ENCODE results near the gene HDAC4. TPM values are rescaled to one million over a fixed set of nuclear protein-coding genes. Genes with fewer than 3 reads are reported as not detected.
A peak's percentile ranks its signal among the peaks of the same experiment; 100 is the strongest.

HDAC4 gene
- total RNA-seq, 1 experiment from 2014 or later = 32.0 TPM

- no peak overlapping the region for H4K8ac ChIP-seq (replicated peaks; ENCODE audit: insufficient read length, low read depth, low read length)
- H2BK15ac ChIP-seq (ENCODE audit: low read depth, low read length) = no peak overlapping the region
- H3K23ac ChIP-seq (ENCODE audit: insufficient read length, low read depth, low read length) = no peak overlapping the region
- H2AK5ac ChIP-seq (ENCODE audit: insufficient read length, low read length) = no peak overlapping the region
- DNase-seq = peak; percentile 20
- H3K4me1 ChIP-seq (ENCODE audit: insufficient read depth, low read length) = no peaks in the 10 kb centered on the region
- H4K91ac ChIP-seq (ENCODE audit: insufficient read length, low read depth, low read length) = no peak overlapping the region
- no peak for TF ChIP-seq CTCF (conservative IDR thresholded peaks at IDR 0.05)
- no peak overlapping the region for H2AFZ ChIP-seq (ENCODE audit: low read length)
- H2BK120ac ChIP-seq (ENCODE audit: low read depth, low read length, poor library complexity, severe bottlenecking) = no peak overlapping the region
- H3K9ac ChIP-seq (ENCODE audit: extremely low read depth, insufficient read length, low read length) = no peak overlapping the region
- H3T11ph ChIP-seq (ENCODE audit: low read length) = no peak overlapping the region
- H3K27ac Mint-ChIP-seq = no peak overlapping the region
- H3K4ac ChIP-seq (ENCODE audit: low read depth, low read length) = no peak overlapping the region
- no peaks in the 10 kb centered on the region for H3K9me3 ChIP-seq (ENCODE audit: control insufficient read depth, low read depth, low read length)
- H3K9me3 Mint-ChIP-seq = peaks cover 0 to 4% of the 10 kb centered on the region in 2 experiments; a peak in 2 of 5 replicates
- H4K5ac ChIP-seq (ENCODE audit: insufficient read length, low read depth, low read length) = no peak overlapping the region
- H2BK20ac ChIP-seq (ENCODE audit: low read depth, low read length, poor library complexity, severe bottlenecking) = no peak overlapping the region
- H3K4me1 Mint-ChIP-seq = peaks cover 3 to 7% of the 10 kb centered on the region in 2 experiments; a peak in 2 of 4 replicates
- no peak overlapping the region for H2BK12ac ChIP-seq (ENCODE audit: insufficient read length, low read depth, low read length)
- H3K23me2 ChIP-seq (ENCODE audit: insufficient read length, low read depth, low read length, poor library complexity, severe bottlenecking) = no peaks in the 10 kb centered on the region
- no peak overlapping the region for H2BK5ac ChIP-seq (ENCODE audit: insufficient read length, low read length)
- H3K14ac ChIP-seq (ENCODE audit: insufficient read depth, low read length) = no peak overlapping the region
- no peak overlapping the region for H3K27ac ChIP-seq (ENCODE audit: insufficient read length, low read depth, low read length)
- H3K27me3 Mint-ChIP-seq (ENCODE audit: low read depth) = no peaks in the 10 kb centered on the region; the same call in 1 of the 2 replicates
- no peaks in the 10 kb centered on the region for H4K20me1 ChIP-seq (ENCODE audit: control insufficient read depth, insufficient read depth, insufficient read length)
- H3K79me1 ChIP-seq (ENCODE audit: insufficient read depth, low read depth, low read length, poor library complexity, severe bottlenecking) = no peaks in the 10 kb centered on the region
- H3K4me2 ChIP-seq (ENCODE audit: insufficient read depth, insufficient read length, low read length) = no peak overlapping the region
- no peaks in the 10 kb centered on the region for H3K27me3 ChIP-seq (ENCODE audit: insufficient read depth, low read length)
- no peak overlapping the region for H3K4me3 Mint-ChIP-seq
- H3K18ac ChIP-seq (ENCODE audit: insufficient read length, low read depth, low read length) = no peak overlapping the region
- peaks cover 20 to 27% (median 24%) of the 10 kb centered on the region in 3 experiments for H3K36me3 Mint-ChIP-seq (ENCODE audit: insufficient read depth in 1 of 3, low read depth in 3 of 3)
- no CpG with 5 or more reads among the region's 17 CpGs for WGBS (ENCODE audit: extremely low coverage, insufficient read length, low lambda C conversion rate)
- H3K79me2 ChIP-seq (ENCODE audit: insufficient read depth, low read length) = no peaks in the 10 kb centered on the region; the same call in 1 of the 2 replicates
- H3K56ac ChIP-seq (ENCODE audit: insufficient read length, low read depth, low read length) = no peak overlapping the region
These were observed 208.4 kb downstream of the HDAC4 start for GRCh38 chr2:239192456-239192855.
